OCI-LY1 (cell line): ENCODE data around the gene PDE11A.

Experiments
- H2AFZ ChIP-seq: fragments of 200-600 bp; sonication (generic), shearing (Covaris generic); 2 replicates; pipeline ENCODE4 v1.6.0; 2014; ENCODE audit warnings: antibody characterized with exemption, mild to moderate bottlenecking, low read length
- H3F3A ChIP-seq: fragments of 200-600 bp; sonication (generic), shearing (Covaris generic); 2 replicates; pipeline ENCODE4 v1.6.0; 2014; ENCODE audit warnings: mild to moderate bottlenecking, antibody characterized with exemption, low read length, moderate library complexity; ENCODE audit not compliant: insufficient read depth
- H3K27ac ChIP-seq: fragments of 200-600 bp; sonication (generic); 2 replicates; pipeline ENCODE4 v1.5.1; 2014; ENCODE audit warnings: low read length, mixed run types, mild to moderate bottlenecking, low read depth; ENCODE audit not compliant: poor library complexity, severe bottlenecking
- H3K27me3 ChIP-seq: fragments of 200-600 bp; sonication (generic); 2 replicates; pipeline ENCODE4 v1.6.0; 2014; ENCODE audit warnings: antibody characterized with exemption, mild to moderate bottlenecking, low read length, moderate library complexity; ENCODE audit not compliant: insufficient read depth
- H3K36me3 ChIP-seq: fragments of 200-600 bp; sonication (generic); 2 replicates; pipeline ENCODE4 v1.6.1; 2014; ENCODE audit warnings: mild to moderate bottlenecking, antibody characterized with exemption, low read length, moderate library complexity, mixed read lengths; ENCODE audit not compliant: insufficient read depth
- H3K4me1 ChIP-seq: fragments of 200-600 bp; sonication (generic); 2 replicates; pipeline ENCODE4 v1.5.1; 2014; ENCODE audit warnings: mild to moderate bottlenecking, low read length, moderate library complexity; ENCODE audit not compliant: insufficient read depth, severe bottlenecking
- H3K4me2 ChIP-seq: fragments of 200-600 bp; sonication (generic), shearing (Covaris generic); 2 replicates; pipeline ENCODE4 v1.6.1; 2014; ENCODE audit warnings: low read length
- H3K4me3 ChIP-seq: fragments of 200-600 bp; sonication (generic); 2 replicates; pipeline ENCODE4 v1.5.1; 2014; ENCODE audit warnings: low read length, low read depth, mild to moderate bottlenecking, mixed read lengths; ENCODE audit not compliant: poor library complexity, severe bottlenecking
- H3K79me2 ChIP-seq: fragments of 200-600 bp; shearing (Covaris generic); 2 replicates; pipeline ENCODE4 v1.6.1; 2016; ENCODE audit warnings: mixed run types, low read length, mixed read lengths; ENCODE audit not compliant: insufficient read depth
- H3K9ac ChIP-seq: fragments of 200-600 bp; sonication (generic), shearing (Covaris generic); 2 replicates; pipeline ENCODE4 v1.6.1; 2014; ENCODE audit warnings: mild to moderate bottlenecking, low read length, mixed read lengths
- H3K9me2 ChIP-seq: fragments of 200-600 bp; sonication (generic), shearing (Covaris generic); 2 replicates; pipeline ENCODE4 v1.6.1; 2014; ENCODE audit warnings: low read depth, mild to moderate bottlenecking, low read length, mixed read lengths
- H3K9me3 ChIP-seq: fragments of 200-600 bp; shearing (Covaris generic); 2 replicates; pipeline ENCODE4 v1.6.1; 2014; ENCODE audit warnings: low read length, mixed read lengths
- H4K20me1 ChIP-seq: fragments of 200-600 bp; sonication (generic), shearing (Covaris generic); 2 replicates; pipeline ENCODE4 v1.6.0; 2016; ENCODE audit warnings: mild to moderate bottlenecking, low read length; ENCODE audit not compliant: insufficient read depth
- CTCF ChIP-seq: fragments of 200-600 bp; sonication (generic), shearing (Covaris generic); IDR thresholded peaks from 2 replicates; pipeline ENCODE4 v1.5.1; 2017; ENCODE audit warnings: mild to moderate bottlenecking, antibody characterized with exemption, low read length, moderate library complexity, mixed read lengths
- EZH2 ChIP-seq: fragments of 200-600 bp; sonication (generic), shearing (Covaris generic); IDR thresholded peaks from 2 replicates; pipeline ENCODE4 v1.8.0; 2017; ENCODE audit warnings: borderline replicate concordance, mixed run types, mild to moderate bottlenecking, antibody characterized with exemption, low read length, moderate library complexity, mixed read lengths

PDE11A gene

GRCh38 chr2:177584030-177584692 is 488.4 kb downstream of the PDE11A start:
- Histone ChIP-seq H3K9me2 (no peaks in the 10 kb centered on the region), H3K27me3 (no peaks in the 10 kb centered on the region), H2AFZ (no peak overlapping the region), H3F3A (no peaks in the 10 kb centered on the region), H3K4me3 (no peak overlapping the region), H4K20me1 (no peaks in the 10 kb centered on the region), H3K4me1 (no peaks in the 10 kb centered on the region), H3K9me3 (no peaks in the 10 kb centered on the region), H3K9ac (no peak overlapping the region), H3K4me2 (no peak overlapping the region), H3K36me3 (no peaks in the 10 kb centered on the region), H3K27ac (no peak overlapping the region), H3K79me2 (no peaks in the 10 kb centered on the region)
- TF ChIP-seq CTCF = no peak
- TF ChIP-seq EZH2 = no peak

- no peaks in the 10 kb centered on the region for H3K27me3 ChIP-seq
- no peak overlapping the region for H2AFZ ChIP-seq
- H3K9me3 ChIP-seq = no peaks in the 10 kb centered on the region
Measured at GRCh38 chr2:177582000-177582399, 490.6 kb downstream of the PDE11A start.

GRCh38 chr2:177579486-177580036 is 493.0 kb downstream of the PDE11A start:
- Histone ChIP-seq H3K4me1 (no peaks in the 10 kb centered on the region), H3K27me3 (no peaks in the 10 kb centered on the region), H3K4me3 (no peak overlapping the region), H3F3A (no peaks in the 10 kb centered on the region), H3K9ac (no peak overlapping the region), H3K9me3 (no peaks in the 10 kb centered on the region), H4K20me1 (no peaks in the 10 kb centered on the region), H3K79me2 (no peaks in the 10 kb centered on the region), H3K9me2 (no peaks in the 10 kb centered on the region), H2AFZ (no peak overlapping the region), H3K36me3 (no peaks in the 10 kb centered on the region), H3K4me2 (no peak overlapping the region), H3K27ac (no peak overlapping the region)
- TF ChIP-seq EZH2 = no peak
- no peak for TF ChIP-seq CTCF

More at GRCh38 chr2:177582000-177582399, 490.6 kb downstream of the PDE11A start:
- H3K27ac ChIP-seq = no peak overlapping the region
- no peaks in the 10 kb centered on the region for H3K4me1 ChIP-seq
- no peak overlapping the region for H3K4me2 ChIP-seq
- no peak overlapping the region for H3K9ac ChIP-seq
- no peaks in the 10 kb centered on the region for H4K20me1 ChIP-seq
- no peak overlapping the region for H3K4me3 ChIP-seq
- H3F3A ChIP-seq = no peaks in the 10 kb centered on the region
- no peaks in the 10 kb centered on the region for H3K36me3 ChIP-seq
- no peak for TF ChIP-seq CTCF
- no peak for TF ChIP-seq EZH2
- H3K9me2 ChIP-seq = no peaks in the 10 kb centered on the region
- H3K79me2 ChIP-seq = no peaks in the 10 kb centered on the region
